Activated CD8-positive, alpha-beta memory T cell treated with anti-CD3 and anti-CD28 coated beads, Interleukin-2, amount 50 U/mL, for 1 hour (primary cell): ENCODE results near the gene SLC35F3.

ENCODE experiments used
- DNase-seq: peaks from one replicate; pipeline ENCODE4 v3.0.0-alpha.2; 2020; ENCODE audit errors: extremely low read depth

SLC35F3 gene

GRCh38 chr1:234256359-234256758 is 351.9 kb downstream of the SLC35F3 start:
- no peak for DNase-seq

GRCh38 chr1:234258071-234258470 is 353.6 kb downstream of the SLC35F3 start:
- no peak for DNase-seq

GRCh38 chr1:234260578-234260977 is 356.1 kb downstream of the SLC35F3 start:
- no peak for DNase-seq

GRCh38 chr1:234261545-234261944 is 357.1 kb downstream of the SLC35F3 start:
- no peak for DNase-seq

- no peak for DNase-seq
Measured at GRCh38 chr1:234262007-234262753, 357.7 kb downstream of the SLC35F3 start.

- DNase-seq = no peak
Measured at GRCh38 chr1:234262754-234263105, 358.3 kb downstream of the SLC35F3 start.

- no peak for DNase-seq
Measured at GRCh38 chr1:234264832-234265231, 360.4 kb downstream of the SLC35F3 start.

- DNase-seq = no peak
Measured at GRCh38 chr1:234265321-234265720, 360.8 kb downstream of the SLC35F3 start.

GRCh38 chr1:234265861-234266260 is 361.4 kb downstream of the SLC35F3 start:
- no peak for DNase-seq

GRCh38 chr1:234270093-234270492 is 365.6 kb downstream of the SLC35F3 start:
- DNase-seq = no peak

GRCh38 chr1:234270581-234271242 is 366.2 kb downstream of the SLC35F3 start:
- DNase-seq = no peak

GRCh38 chr1:234271243-234271606 is 366.7 kb downstream of the SLC35F3 start:
- DNase-seq = no peak

- no peak for DNase-seq
Measured at GRCh38 chr1:234272656-234273312, 368.3 kb downstream of the SLC35F3 start.

GRCh38 chr1:234273981-234274380 is 369.5 kb downstream of the SLC35F3 start:
- no peak for DNase-seq

- no peak for DNase-seq
Measured at GRCh38 chr1:234276151-234276788, 371.8 kb downstream of the SLC35F3 start.

- no peak for DNase-seq
Measured at GRCh38 chr1:234277161-234277868, 372.8 kb downstream of the SLC35F3 start.

- no peak for DNase-seq
Measured at GRCh38 chr1:234279021-234279420, 374.5 kb downstream of the SLC35F3 start.

GRCh38 chr1:234280500-234280899 is 376.0 kb downstream of the SLC35F3 start:
- no peak for DNase-seq

- DNase-seq = no peak
Measured at GRCh38 chr1:234281826-234282489, 377.5 kb downstream of the SLC35F3 start.

- no peak for DNase-seq
Measured at GRCh38 chr1:234286206-234286605, 381.7 kb downstream of the SLC35F3 start.

GRCh38 chr1:234288946-234289345 is 384.5 kb downstream of the SLC35F3 start:
- DNase-seq = no peak
